H1 (cell line): ENCODE measurements around the gene CDR2L. TPM values are rescaled to one million over a fixed set of nuclear protein-coding genes. Genes with fewer than 3 reads are reported as not detected.

Experiments used
- CHD1 ChIP-seq: IDR thresholded peaks from 2 replicates; pipeline ENCODE4 v1.6.1; 2012; ENCODE audit warnings: low read depth, low read length, improper control_type of control experiment
- RXRA ChIP-seq: IDR thresholded peaks from 2 replicates; pipeline ENCODE4 v1.6.1; 2011; ENCODE audit warnings: low read depth, mild to moderate bottlenecking, low read length, moderate library complexity; ENCODE audit not compliant: insufficient read depth
- polyA plus RNA-seq, 7 experiments: library from polyadenylated mRNA; depleted of rRNA in 3 of 7; stranded (reverse) in 5 of 7; unstranded in 2 of 7; fragments of >200 nt in 5 of 7; fragments of 200-250 nt in 2 of 7; gene quantifications; 1 replicate in 5 of 7; 2 replicates in 1 of 7; 4 replicates in 1 of 7; pipeline versions ENCODE4 v1.2.1 to v1.2.3, GENCODE V29; 2011 to 2013; ENCODE audit warnings: missing spikeins in 2 of 7, mixed read lengths in 2 of 7
- total RNA-seq: library from RNA; stranded (reverse); fragmentation: NEBNext Ultra II Directional; extraction: Animal tissue kit (Norgen Biotek cat#: 25700); gene quantifications from 2 replicates; pipeline ENCODE4 v1.2.1, GENCODE V29; 2021
- TF ChIP-seq, protein P1 (sequence below), 3 experiments: IDR thresholded peaks; 1 replicate in 2 of 3; 2 replicates in 1 of 3; pipeline versions ENCODE4 v1.5.1 to v1.6.1; 2011; ENCODE audit warnings: low read length in 3 of 3, mild to moderate bottlenecking in 3 of 3, inconsistent platforms in 2 of 3, low read depth in 1 of 3, moderate library complexity in 1 of 3; ENCODE audit not compliant: insufficient read depth in 1 of 3; ENCODE audit errors: control extremely low read depth in 1 of 3

The CDR2L gene
- total and polyA plus RNA-seq, 2 of the 8 experiments (the other 6 are each of a cell fraction or from before 2014, with no cell fraction given) = 20.4 to 38.1 TPM

GRCh38 chr17:74952431-74953133 lies 34.9 kb upstream of the CDR2L start (continued):
- TF ChIP-seq CHD1 (no peak), RXRA (no peak)
- TF ChIP-seq, protein P1, sequence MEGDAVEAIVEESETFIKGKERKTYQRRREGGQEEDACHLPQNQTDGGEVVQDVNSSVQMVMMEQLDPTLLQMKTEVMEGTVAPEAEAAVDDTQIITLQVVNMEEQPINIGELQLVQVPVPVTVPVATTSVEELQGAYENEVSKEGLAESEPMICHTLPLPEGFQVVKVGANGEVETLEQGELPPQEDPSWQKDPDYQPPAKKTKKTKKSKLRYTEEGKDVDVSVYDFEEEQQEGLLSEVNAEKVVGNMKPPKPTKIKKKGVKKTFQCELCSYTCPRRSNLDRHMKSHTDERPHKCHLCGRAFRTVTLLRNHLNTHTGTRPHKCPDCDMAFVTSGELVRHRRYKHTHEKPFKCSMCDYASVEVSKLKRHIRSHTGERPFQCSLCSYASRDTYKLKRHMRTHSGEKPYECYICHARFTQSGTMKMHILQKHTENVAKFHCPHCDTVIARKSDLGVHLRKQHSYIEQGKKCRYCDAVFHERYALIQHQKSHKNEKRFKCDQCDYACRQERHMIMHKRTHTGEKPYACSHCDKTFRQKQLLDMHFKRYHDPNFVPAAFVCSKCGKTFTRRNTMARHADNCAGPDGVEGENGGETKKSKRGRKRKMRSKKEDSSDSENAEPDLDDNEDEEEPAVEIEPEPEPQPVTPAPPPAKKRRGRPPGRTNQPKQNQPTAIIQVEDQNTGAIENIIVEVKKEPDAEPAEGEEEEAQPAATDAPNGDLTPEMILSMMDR (IDR thresholded peaks at IDR 0.05; ENCODE audit: control extremely low read depth in 1 of 3, insufficient read depth in 1 of 3, low read depth in 1 of 3, low read length in 3 of 3) = no peak
